Natural killer cell (primary cell): ENCODE measurements around the gene TGM3. TPM values are rescaled to one million over a fixed set of nuclear protein-coding genes. Genes with fewer than 3 reads are reported as not detected.

ENCODE experiments used
- ATAC-seq, 3 donors: fragments of 150-1000 bp in 2 of 3; fragments of 200-7000 bp in 1 of 3; cut with Tn5 transposase; 1 replicate in 1 of 3; 2 replicates in 2 of 3; pipeline ENCODE4 v1.10.0; 2021; ENCODE audit warnings: mild to moderate bottlenecking in 2 of 3, moderate library complexity in 2 of 3
- DNase-seq, 2 donors: peaks; one replicate each; pipeline versions ENCODE4 v3.0.0 to v3.0.0-alpha.2; 2013 to 2021; ENCODE audit warnings: mixed read lengths in 1 of 2
- H3K27ac ChIP-seq: one replicate; pipeline ENCODE4 v1.5.1; 2013; ENCODE audit warnings: mild to moderate bottlenecking, low read length
- H3K27me3 ChIP-seq: one replicate; pipeline ENCODE4 v1.6.1; 2013; ENCODE audit warnings: low read length; ENCODE audit not compliant: control insufficient read depth, insufficient read depth
- H3K36me3 ChIP-seq: one replicate; pipeline ENCODE4 v1.6.1; 2013; ENCODE audit warnings: low read length; ENCODE audit not compliant: control insufficient read depth, insufficient read depth
- H3K4me1 ChIP-seq: one replicate; pipeline ENCODE4 v1.6.1; 2013; ENCODE audit warnings: low read length; ENCODE audit not compliant: control insufficient read depth, insufficient read depth
- H3K4me3 ChIP-seq: one replicate; pipeline ENCODE4 v1.5.1; 2013; ENCODE audit warnings: low read length
- H3K9me3 ChIP-seq: one replicate; pipeline ENCODE4 v1.6.1; 2013; ENCODE audit warnings: low read length; ENCODE audit not compliant: control insufficient read depth, insufficient read depth
- H3K27ac Mint-ChIP-seq, 2 donors: one replicate each; pipeline ENCODE4 v1.8.0; 2022; ENCODE audit warnings: mild to moderate bottlenecking in 2 of 2, mixed read lengths in 2 of 2, moderate library complexity in 1 of 2
- H3K27me3 Mint-ChIP-seq, 2 donors: one replicate each; pipeline ENCODE4 v1.8.0; 2022; ENCODE audit warnings: low read depth in 2 of 2, mixed read lengths in 2 of 2
- H3K36me3 Mint-ChIP-seq: one replicate; pipeline ENCODE4 v1.8.0; 2022; ENCODE audit warnings: mixed read lengths
- H3K4me1 Mint-ChIP-seq, 2 donors: one replicate each; pipeline ENCODE4 v1.8.0; 2022; ENCODE audit warnings: mixed read lengths in 2 of 2
- H3K4me3 Mint-ChIP-seq: one replicate; pipeline ENCODE4 v1.8.0; 2022; ENCODE audit warnings: mild to moderate bottlenecking, moderate library complexity, mixed read lengths
- H3K9me3 Mint-ChIP-seq, 2 donors: one replicate each; pipeline ENCODE4 v1.8.0; 2022; ENCODE audit warnings: mixed read lengths in 2 of 2
- CTCF ChIP-seq: fragments of 200-600 bp; IDR thresholded peaks from one replicate; pipeline ENCODE4 v1.8.0; 2022; ENCODE audit warnings: antibody characterized with exemption
- WGBS: methylation state at CpG from one replicate; pipeline ENCODE4 v1.1.7; 2013; ENCODE audit warnings: missing lambda C conversion rate; ENCODE audit not compliant: insufficient coverage; 5-methylcytosine and 5-hydroxymethylcytosine counted together
- intact Hi-C: fragments of 100-400 bp; cut with micrococcal nuclease; formaldehyde crosslinking; loops from one replicate; pipeline ENCODE4 v1.14.2; 2022
- total RNA-seq, 4 donors: library from RNA; stranded (reverse); fragments of 120-200 nt in 1 of 4; gene quantifications; one replicate each; pipeline versions ENCODE4 v1.2.3 to v1.2.4, GENCODE V29; 2013 to 2022

Gene TGM3
- total RNA-seq, 3 donors from 2014 or later (not counting 1 experiment from before 2014, with no cell fraction given): not detected

GRCh38 chr20:2302384-2303060 is 6.7 kb downstream of the TGM3 start:
- no peaks in the 10 kb centered on the region for H3K36me3 ChIP-seq
- Mint-ChIP-seq H3K27ac (no peak overlapping the region), H3K4me3 (no peak overlapping the region), H3K36me3 (no peaks in the 10 kb centered on the region), H3K9me3 (no peaks in the 10 kb centered on the region), H3K4me1 (no peaks in the 10 kb centered on the region), H3K27me3 (peaks cover 6% of the 10 kb centered on the region in 2 donors)
- H3K27ac ChIP-seq: no peak overlapping the region
- 64% methylated on average over 7 of the region's 9 CpGs for WGBS
- no peak overlapping the region for H3K4me3 ChIP-seq
- H3K4me1 ChIP-seq: peaks cover 9% of the 10 kb centered on the region
- intact Hi-C loops: no loop called here
- ATAC-seq (no peak), DNase-seq (no peak)
- H3K27me3 ChIP-seq: no peaks in the 10 kb centered on the region
- no peak for TF ChIP-seq CTCF
- H3K9me3 ChIP-seq: no peaks in the 10 kb centered on the region

- 86% methylated on average over 4 of the region's 6 CpGs for WGBS
- H3K27me3 ChIP-seq: no peaks in the 10 kb centered on the region
- H3K27ac ChIP-seq: no peak overlapping the region
- DNase-seq (no peak), ATAC-seq (no peak)
- Mint-ChIP-seq H3K27me3 (peaks cover 0 to 10% of the 10 kb centered on the region in 2 donors), H3K27ac (no peak overlapping the region), H3K9me3 (no peaks in the 10 kb centered on the region), H3K36me3 (no peaks in the 10 kb centered on the region), H3K4me3 (no peak overlapping the region), H3K4me1 (no peaks in the 10 kb centered on the region)
- no peak overlapping the region for H3K4me3 ChIP-seq
- no peaks in the 10 kb centered on the region for H3K36me3 ChIP-seq
- no peak for TF ChIP-seq CTCF
- intact Hi-C loops: no loop called here
- H3K4me1 ChIP-seq: peaks cover 9% of the 10 kb centered on the region
- H3K9me3 ChIP-seq: no peaks in the 10 kb centered on the region
Observed at GRCh38 chr20:2303673-2304072, 7.9 kb downstream of the TGM3 start.

- H3K36me3 Mint-ChIP-seq: no peaks in the 10 kb centered on the region
- no peak for DNase-seq
- 79% methylated on average over 7 of the region's 7 CpGs for WGBS
- intact Hi-C loops: no loop called here
- peaks cover 0 to 10% of the 10 kb centered on the region in 2 donors for H3K27me3 Mint-ChIP-seq
- no peaks in the 10 kb centered on the region for H3K9me3 Mint-ChIP-seq
- H3K4me1 ChIP-seq: peaks cover 9% of the 10 kb centered on the region
- ATAC-seq: no peak
- no peak overlapping the region for H3K4me3 Mint-ChIP-seq
- TF ChIP-seq CTCF: no peak
- no peaks in the 10 kb centered on the region for H3K9me3 ChIP-seq
- H3K27me3 ChIP-seq: no peaks in the 10 kb centered on the region
- H3K36me3 ChIP-seq: no peaks in the 10 kb centered on the region
- no peaks in the 10 kb centered on the region for H3K4me1 Mint-ChIP-seq
- H3K27ac ChIP-seq: no peak overlapping the region
- no peak overlapping the region for H3K27ac Mint-ChIP-seq
- H3K4me3 ChIP-seq: no peak overlapping the region
Observed at GRCh38 chr20:2304180-2304579, 8.4 kb downstream of the TGM3 start.

GRCh38 chr20:2305029-2305428 is 9.2 kb downstream of the TGM3 start:
- Histone ChIP-seq H3K4me1 (peaks cover 9% of the 10 kb centered on the region), H3K9me3 (no peaks in the 10 kb centered on the region), H3K27ac (no peak overlapping the region), H3K36me3 (no peaks in the 10 kb centered on the region), H3K27me3 (no peaks in the 10 kb centered on the region), H3K4me3 (no peak overlapping the region)
- DNase-seq (no peak), ATAC-seq (no peak)
- H3K27me3 Mint-ChIP-seq: peaks cover 0 to 10% of the 10 kb centered on the region in 2 donors
- H3K36me3 Mint-ChIP-seq: no peaks in the 10 kb centered on the region
- H3K4me1 Mint-ChIP-seq: no peaks in the 10 kb centered on the region
- no peak for TF ChIP-seq CTCF
- WGBS: 41% methylated on average over 2 of the region's 2 CpGs
- H3K27ac Mint-ChIP-seq: no peak overlapping the region
- intact Hi-C loops: no loop called here
- no peaks in the 10 kb centered on the region for H3K9me3 Mint-ChIP-seq
- H3K4me3 Mint-ChIP-seq: no peak overlapping the region
